ENCODE results near the gene XYLB. TPM values are rescaled to one million over a fixed set of nuclear protein-coding genes. Genes with fewer than 3 reads are reported as not detected.

Gene XYLB
- total RNA-seq, 3 donors from 2014 or later: 5.2 to 7.9 (median 6.7) TPM

GRCh38 chr3:38323060-38323459 is 23.5 kb upstream of the XYLB start:
- no peak overlapping the region for H3K27ac ChIP-seq
- no peaks in the 10 kb centered on the region for H3K36me3 ChIP-seq
- H3K4me3 ChIP-seq: no peak overlapping the region
- H3K27me3 ChIP-seq: no peaks in the 10 kb centered on the region
- H3K4me1 ChIP-seq: no peaks in the 10 kb centered on the region
- H3K9me3 ChIP-seq: peaks cover 0 to 8% of the 10 kb centered on the region in 2 donors
- intact Hi-C loops (cut with DNase I; ENCODE audit: low total_unique reads): loop anchor here (10.0 kb wide), 1 partner anchor 1532 kb away; no protein-coding TSS in a partner anchor
- TF ChIP-seq POLR2A (IDR thresholded peaks at IDR 0.05): no peak
- no peak for TF ChIP-seq POLR2AphosphoS5 (IDR thresholded peaks at IDR 0.05)
- no peak for TF ChIP-seq CTCF (IDR thresholded peaks at IDR 0.05)
- no peak for DNase-seq (ENCODE audit: low spot score in 2 of 2)

GRCh38 chr3:38325256-38325655 is 21.3 kb upstream of the XYLB start:
- Histone ChIP-seq H3K27me3 (no peaks in the 10 kb centered on the region), H3K4me3 (no peak overlapping the region), H3K27ac (no peak overlapping the region), H3K36me3 (no peaks in the 10 kb centered on the region), H3K9me3 (peaks cover 0 to 8% of the 10 kb centered on the region in 2 donors), H3K4me1 (no peaks in the 10 kb centered on the region)
- no peak for DNase-seq (ENCODE audit: low spot score in 2 of 2)
- no peak for TF ChIP-seq CTCF (IDR thresholded peaks at IDR 0.05)
- TF ChIP-seq POLR2AphosphoS5 (IDR thresholded peaks at IDR 0.05): no peak
- no peak for TF ChIP-seq POLR2A (IDR thresholded peaks at IDR 0.05)
- intact Hi-C loops (cut with DNase I; ENCODE audit: low total_unique reads): loop anchor here (10.0 kb wide), 1 partner anchor 1530 kb away; no protein-coding TSS in a partner anchor

- Histone ChIP-seq H3K4me1 (no peaks in the 10 kb centered on the region), H3K36me3 (no peaks in the 10 kb centered on the region), H3K4me3 (no peak overlapping the region), H3K9me3 (peaks cover 0 to 3% of the 10 kb centered on the region in 2 donors), H3K27ac (no peak overlapping the region), H3K27me3 (no peaks in the 10 kb centered on the region)
- TF ChIP-seq CTCF (IDR thresholded peaks at IDR 0.05) (no peak), POLR2AphosphoS5 (IDR thresholded peaks at IDR 0.05) (no peak)
- intact Hi-C loops (cut with DNase I; ENCODE audit: low total_unique reads): loop anchor here (10.0 kb wide), 1 partner anchor 1527 kb away; no protein-coding TSS in a partner anchor
- no peak for DNase-seq (ENCODE audit: low spot score in 2 of 2)
These were observed 19.1 kb upstream of the XYLB start for GRCh38 chr3:38327335-38328009.

- no peak for TF ChIP-seq POLR2AphosphoS5 (IDR thresholded peaks at IDR 0.05)
- TF ChIP-seq CTCF (IDR thresholded peaks at IDR 0.05): no peak
- no peak for TF ChIP-seq POLR2A (IDR thresholded peaks at IDR 0.05)
- no peak for DNase-seq (ENCODE audit: low spot score in 2 of 2)
- Histone ChIP-seq H3K9me3 (peaks cover 0 to 3% of the 10 kb centered on the region in 2 donors), H3K4me3 (no peak overlapping the region), H3K27me3 (no peaks in the 10 kb centered on the region), H3K36me3 (no peaks in the 10 kb centered on the region), H3K4me1 (no peaks in the 10 kb centered on the region), H3K27ac (no peak overlapping the region)
- intact Hi-C loops (cut with DNase I; ENCODE audit: low total_unique reads): no loop called here
These were observed 15.1 kb upstream of the XYLB start for GRCh38 chr3:38331257-38332022.

GRCh38 chr3:38332201-38332600 is 14.4 kb upstream of the XYLB start:
- no peak for DNase-seq (ENCODE audit: low spot score in 2 of 2)
- TF ChIP-seq POLR2AphosphoS5 (IDR thresholded peaks at IDR 0.05) (no peak), POLR2A (IDR thresholded peaks at IDR 0.05) (no peak), CTCF (IDR thresholded peaks at IDR 0.05) (no peak)
- Histone ChIP-seq H3K4me1 (no peaks in the 10 kb centered on the region), H3K36me3 (no peaks in the 10 kb centered on the region), H3K27me3 (no peaks in the 10 kb centered on the region), H3K9me3 (peaks cover 0 to 3% of the 10 kb centered on the region in 2 donors), H3K27ac (no peak overlapping the region), H3K4me3 (no peak overlapping the region)
- intact Hi-C loops (cut with DNase I; ENCODE audit: low total_unique reads): no loop called here
